Fibroblast of gingiva (primary cell): ENCODE data around the gene RNF39.
A peak's percentile ranks its signal among the peaks of the same experiment; 100 is the strongest.

ENCODE experiments used
- DNase-seq: peaks from one replicate; pipeline ENCODE4 v3.0.0-alpha.2; 2011; ENCODE audit warnings: low read depth

The RNF39 gene

DNA sequence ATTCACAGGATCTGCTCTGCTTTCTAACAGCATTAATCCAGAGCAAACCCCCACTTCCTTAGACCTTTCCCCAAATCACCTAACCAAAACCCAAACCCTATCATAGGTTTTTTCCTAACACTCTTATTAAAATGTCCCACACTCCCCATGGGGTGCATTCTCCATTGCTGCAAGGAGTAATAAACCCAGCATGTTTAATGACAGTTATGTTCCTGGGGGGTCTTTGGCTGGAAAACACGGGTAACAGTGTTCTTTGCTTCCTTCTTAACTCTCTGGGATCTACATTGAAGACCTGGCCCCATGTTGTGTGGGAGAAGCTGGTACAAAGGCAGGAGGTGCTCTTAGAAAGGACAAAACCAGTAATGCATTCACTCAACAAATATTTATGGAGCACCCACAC is 21.3 kb upstream of the RNF39 start:
- DNase-seq = no peak

DNA sequence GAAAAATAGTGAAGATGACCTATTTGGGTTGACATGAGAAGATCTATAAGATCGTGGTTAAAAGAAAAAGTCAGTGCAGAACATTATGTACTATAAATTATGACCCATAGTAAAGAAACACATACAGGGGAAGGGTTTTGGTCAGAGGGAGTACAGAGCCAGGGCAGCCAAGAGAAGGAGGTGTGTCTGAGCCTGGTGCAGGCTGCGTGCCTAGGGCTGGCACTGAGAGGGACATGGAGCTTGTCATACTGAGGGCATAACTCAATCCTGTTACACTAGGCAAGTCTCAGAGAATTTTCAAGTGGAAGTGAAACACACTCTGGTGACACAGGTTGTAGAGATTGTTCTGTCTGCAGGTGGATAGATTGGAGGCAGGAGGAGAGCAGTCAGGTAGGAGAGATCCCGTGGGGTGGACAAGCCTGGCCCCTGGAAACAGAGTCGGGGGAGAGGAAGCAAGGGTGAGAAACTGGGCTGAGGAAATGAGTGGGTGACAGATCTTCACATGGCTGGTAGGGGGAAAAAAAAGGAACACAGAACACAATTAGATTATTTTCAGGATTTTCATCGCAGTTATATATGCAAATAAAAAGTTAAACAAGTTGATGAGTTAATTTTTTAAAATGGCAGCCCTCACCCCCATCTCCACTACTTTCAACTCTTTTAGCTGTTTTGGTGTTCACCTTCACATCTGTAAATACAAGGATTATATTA is 18.5 kb upstream of the RNF39 start:
- DNase-seq = no peak

DNA sequence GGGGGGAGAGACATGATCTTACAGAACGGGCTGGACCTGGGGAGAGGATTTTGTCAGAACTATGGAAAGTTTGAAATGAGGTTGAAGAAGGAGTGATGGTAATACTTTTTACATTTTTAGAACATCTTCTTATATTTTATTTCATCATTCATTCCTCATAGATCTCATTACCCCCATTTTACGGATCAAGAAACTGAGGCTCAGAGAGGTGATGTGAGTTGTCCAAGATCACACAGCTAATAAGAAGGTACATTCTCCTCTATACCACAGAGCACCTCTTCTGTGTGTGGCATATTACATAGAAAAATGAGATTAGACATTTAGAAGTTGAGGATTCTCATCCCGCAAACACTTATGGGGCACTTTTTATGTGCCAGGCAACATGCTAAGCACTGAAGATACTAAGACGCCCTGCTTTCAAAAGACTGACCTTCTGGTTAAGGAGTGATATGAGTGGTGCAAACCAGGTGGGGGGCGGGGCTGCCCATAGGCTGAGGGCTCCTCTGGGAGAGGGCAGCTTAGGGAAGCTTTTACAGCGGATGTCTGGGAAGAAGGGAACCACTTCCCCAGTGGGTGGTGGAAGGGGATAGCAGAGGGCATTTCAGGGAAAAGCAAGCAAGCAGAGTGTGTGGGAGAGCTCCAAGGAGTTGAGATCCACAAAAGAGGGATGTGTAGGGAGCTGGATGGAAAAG is 17.4 kb upstream of the RNF39 start:
- DNase-seq = no peak

DNA sequence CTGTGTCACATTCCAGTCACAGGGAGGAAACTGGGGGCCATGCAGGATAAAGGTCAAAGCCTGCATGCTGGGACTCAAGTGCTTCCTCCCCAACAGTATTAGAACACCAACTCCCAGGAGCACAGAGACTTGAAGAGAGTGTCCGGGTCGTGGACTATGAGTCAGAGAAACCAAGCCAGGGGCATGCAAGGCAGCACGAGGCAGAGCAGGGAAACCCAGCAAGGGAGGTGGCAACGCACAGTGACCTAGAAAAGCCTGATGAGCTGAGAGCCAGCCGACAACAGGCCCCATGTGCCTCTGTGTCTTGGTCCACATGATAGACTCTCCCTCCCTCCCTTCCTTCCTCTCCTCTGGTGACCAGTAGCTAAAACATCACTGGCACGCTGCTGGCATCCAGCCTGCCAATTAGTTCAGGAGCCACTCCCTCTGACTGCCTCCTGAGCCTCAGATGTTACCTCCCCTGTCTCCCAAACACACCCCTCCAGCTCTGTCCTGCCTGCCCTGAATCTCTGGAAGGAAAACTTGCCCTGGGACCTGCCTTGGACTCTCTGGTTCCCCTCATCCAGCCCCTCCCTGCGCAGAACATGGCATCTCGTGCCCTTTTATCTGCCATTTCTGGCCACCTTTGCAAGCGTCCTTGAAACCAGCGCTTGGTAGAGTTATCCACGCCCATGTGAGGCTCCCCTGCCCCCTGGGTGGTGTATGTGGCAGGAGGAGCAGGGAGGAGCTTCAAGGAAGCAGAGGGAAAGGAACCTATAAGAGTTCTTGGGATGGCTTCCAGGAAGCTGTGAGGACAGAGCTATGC is 16.2 kb upstream of the RNF39 start:
- DNase-seq = peak; percentile 66

DNA sequence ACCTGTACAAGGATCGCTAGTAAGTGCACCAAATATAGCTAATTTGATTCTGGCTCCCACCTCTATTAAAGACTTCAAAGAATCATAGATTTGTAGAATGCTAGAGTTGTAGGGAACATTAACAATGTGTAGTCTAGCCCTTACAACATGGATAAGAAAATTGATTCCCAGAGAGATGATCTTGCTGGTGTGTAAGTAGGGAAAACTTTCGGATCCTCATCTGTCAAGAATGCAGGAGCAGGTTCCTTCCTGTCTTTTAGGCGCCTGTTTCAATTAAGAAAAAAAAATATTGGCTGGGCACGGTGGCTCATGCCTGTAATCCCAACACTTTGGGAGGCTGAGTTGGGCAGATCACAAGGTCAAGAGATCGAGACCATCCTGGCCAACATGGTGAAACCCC is 12.3 kb upstream of the RNF39 start:
- DNase-seq = no peak

DNA sequence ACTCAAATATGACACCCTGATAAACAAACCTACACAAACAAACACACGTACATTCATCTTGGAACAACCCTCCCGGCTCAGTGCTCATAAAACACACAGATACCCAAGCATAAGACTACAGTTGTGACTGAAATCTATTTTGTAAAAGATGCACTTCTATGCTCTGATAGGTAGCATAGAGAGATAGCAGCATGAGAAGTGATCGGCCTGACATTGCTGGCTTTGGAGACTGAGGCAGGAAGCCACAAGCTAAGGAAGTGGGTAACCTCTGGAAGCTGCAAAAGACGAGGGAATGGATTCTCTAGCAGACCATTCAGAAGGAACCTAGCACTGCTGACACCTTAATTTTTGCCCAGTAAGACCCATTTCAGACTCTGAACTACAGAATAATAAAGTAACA is 1.6 kb upstream of the RNF39 start:
- DNase-seq = no peak

DNA sequence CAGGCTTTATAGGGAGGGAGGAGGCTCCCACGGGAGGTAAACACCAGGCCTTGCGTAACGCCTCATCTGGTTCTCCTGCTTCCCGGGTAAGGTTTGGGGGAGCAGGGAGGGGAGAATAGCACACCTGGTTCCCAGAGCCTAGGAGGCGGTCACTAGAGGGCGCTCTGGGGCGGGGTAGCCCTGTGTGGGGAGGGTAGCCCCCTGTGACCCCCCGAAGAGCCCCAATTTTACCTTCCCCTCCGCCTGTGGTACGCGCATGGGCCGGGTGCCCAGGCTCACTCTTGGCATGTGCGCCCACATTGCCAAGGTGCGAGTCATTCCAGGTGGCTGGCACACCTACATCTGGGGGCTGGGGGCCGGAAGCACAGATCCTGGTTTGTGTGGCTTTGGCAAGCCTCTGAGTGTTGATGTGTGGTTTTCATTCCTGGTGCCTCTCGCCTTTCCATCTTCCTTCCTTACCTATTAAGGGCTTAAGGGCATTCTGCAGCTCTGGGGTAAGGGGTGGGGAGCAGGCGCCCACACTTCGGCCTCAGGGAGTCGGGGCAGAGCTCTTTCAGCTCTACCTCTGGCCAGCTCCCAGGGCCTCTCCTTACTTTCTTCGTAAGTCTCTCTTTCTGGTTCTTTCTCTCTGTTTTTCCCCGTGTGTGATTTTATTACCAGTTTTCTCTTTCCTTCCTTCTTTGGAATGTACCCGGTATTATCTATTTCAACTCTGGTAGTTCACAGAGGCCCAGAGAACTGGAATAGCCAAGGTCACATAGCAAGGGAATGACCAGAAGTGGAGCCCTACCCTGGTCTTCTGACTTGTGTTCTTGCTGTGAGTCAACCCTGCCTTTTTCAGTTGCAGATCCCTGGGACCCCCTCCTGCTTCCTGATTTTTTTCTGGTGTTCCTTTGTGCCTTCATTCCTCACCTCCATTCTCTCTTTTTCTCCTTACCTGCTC is 492 bp upstream of the RNF39 start:
- DNase-seq = no peak

DNA sequence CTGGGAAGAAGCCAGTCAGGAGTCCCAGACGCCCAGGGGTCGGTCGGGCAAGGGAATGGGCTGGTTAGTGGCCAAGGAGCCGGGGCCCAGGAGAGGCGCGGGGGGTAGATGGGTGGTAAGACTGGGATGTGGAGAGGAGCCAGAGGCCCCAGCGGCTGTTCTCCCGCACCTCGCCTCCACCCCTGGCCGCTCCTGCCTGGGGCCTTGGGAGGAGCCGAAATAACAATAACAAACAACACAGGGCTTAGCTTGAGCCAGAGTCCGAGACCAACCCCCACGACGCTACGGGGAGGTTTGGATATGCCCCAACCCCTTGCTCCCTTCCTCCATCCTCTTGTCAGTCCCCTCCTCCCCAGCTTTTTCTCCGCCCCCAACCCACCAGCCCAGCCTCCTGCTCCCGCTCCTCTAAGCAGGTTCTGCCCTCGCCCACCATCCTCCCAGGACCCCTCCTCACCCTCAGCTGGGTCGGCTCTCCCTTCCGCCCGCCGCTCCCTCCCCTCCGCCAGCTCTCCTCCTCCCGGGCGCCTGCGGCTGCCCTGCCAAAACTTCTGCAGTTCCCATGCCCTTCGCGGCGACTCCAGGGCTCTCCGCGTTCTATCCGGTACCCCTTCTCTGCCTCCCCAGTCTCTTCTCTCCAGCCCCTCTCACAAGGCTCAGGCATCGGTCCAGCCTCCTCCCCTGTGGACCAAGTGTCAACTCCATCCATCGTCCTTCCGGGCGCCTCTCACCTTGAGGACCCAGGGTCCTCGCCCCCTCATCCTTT is 1.1 kb downstream of the RNF39 start:
- no peak for DNase-seq

DNA sequence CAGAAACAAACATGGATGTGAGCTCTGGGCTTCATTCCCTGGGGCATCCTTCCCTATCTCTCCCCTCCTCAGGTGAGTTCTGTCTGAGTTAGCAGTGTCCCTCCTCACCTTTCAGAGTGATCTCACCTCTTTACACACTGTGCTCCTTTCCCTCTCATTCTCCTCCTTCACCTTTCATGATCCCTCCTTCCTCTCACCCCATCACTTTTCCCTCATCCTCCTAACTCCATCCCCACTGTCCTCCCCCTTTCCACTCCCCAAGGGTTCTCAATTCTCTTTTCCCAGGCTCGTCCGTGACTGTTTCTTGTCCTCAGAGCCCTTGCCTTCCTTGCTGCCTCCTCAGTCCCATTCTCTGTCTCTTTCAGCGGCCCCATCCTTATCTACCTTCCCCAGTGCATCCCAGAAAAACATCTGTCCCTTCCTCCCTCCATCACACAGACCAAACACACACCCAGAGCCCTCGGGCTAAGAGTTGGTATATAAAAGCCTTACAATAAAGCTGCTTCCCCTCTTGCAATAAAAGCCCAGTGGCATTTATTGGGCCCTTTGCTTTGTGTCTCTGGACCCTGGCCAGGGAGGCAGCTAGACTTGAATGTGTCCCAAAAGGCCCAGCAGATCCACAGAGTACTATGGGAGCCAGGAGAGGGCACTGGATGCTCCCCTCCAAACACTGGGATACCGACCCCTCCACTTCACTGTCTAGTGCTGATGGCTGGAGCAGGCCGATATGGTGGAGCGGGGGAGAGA is 1.9 kb downstream of the RNF39 start:
- no peak for DNase-seq

DNA sequence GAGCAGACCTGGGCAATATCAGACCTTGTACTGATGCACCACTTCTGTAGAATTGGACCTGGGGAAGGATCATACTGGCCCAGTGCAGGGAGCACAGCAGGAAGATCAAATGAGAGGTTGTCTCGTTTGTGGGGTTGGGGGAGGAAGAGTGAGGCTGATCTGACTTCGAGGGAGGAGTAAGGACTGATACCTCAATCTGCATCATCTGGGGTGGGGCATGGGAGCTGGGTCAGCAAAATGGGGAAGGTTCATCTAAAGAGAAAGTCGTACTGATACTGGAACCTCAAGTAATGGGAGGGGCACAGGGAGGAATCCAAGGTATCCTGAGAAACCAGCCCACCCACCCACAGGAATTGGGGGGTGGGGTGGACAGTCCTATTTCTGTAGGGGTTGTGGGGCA is 3.7 kb downstream of the RNF39 start:
- no peak for DNase-seq

DNA sequence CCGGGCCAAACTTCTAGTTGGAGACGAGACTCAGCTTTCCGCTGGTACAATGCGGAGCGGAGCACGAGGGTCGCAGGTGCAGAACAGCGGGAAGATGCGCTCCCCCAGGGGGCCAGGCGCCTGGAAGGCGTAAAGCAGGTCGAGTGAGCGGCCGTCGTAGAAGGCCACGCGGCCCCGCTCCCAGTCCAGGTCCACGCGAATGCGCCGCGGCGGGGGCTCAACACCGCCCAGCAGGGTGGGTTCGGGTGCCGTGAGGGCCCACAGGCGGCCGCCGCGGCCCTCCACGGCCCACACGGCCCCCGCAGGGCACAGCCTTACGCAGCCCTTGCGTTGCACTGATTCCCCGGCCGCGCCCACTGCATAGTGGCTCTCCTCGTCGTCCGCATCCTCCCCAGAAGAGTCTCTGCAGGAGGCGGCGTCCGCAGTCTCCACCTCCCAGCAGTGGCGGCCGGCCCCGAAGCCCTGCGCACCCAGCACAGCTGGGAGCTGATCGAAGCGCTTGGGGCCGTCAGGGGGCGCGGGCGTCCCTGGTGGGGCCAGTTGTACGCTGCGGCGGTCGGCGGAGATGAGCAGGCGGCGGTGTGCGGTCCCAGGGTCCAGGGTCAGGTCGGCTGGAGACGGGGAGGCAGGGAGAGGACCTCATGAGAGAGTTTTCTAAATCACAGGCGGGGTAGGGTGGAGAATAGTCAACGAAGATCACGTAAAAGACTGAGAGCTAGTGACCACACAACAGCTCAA is 4.3 kb downstream of the RNF39 start:
- peak; percentile 3 for DNase-seq

DNA sequence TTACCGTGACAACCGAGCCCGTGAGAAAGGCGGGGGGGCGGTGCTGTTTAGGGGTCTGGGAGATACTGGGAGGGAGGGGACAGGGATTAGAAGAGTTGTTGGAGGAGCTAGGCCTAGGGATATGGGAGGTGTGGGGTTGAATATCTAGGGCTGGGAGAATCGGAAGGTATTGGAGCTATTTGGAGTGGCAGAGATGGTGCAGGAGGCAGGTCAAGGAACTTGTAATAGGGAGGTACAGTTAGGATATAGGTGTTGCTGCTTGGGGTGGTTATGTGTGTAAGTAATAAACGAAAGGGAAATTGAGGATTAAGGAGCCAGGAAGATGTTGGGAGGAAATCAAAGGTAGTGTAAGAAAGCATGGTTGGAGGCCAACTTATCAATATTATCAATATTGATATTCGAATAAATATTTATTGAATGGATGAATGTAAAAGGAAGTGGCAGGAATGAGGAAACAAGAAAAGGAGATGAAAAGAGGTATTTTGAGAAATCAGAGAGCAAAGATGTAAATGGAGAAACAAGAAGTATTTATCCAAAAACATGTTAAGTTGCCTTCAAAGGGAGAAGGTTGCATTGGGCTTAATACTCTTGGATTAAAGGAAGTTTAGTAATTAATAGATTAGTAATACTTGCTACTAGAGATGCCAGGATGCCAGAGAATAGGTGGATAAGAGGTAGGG is 8.0 kb downstream of the RNF39 start:
- no peak for DNase-seq

DNA sequence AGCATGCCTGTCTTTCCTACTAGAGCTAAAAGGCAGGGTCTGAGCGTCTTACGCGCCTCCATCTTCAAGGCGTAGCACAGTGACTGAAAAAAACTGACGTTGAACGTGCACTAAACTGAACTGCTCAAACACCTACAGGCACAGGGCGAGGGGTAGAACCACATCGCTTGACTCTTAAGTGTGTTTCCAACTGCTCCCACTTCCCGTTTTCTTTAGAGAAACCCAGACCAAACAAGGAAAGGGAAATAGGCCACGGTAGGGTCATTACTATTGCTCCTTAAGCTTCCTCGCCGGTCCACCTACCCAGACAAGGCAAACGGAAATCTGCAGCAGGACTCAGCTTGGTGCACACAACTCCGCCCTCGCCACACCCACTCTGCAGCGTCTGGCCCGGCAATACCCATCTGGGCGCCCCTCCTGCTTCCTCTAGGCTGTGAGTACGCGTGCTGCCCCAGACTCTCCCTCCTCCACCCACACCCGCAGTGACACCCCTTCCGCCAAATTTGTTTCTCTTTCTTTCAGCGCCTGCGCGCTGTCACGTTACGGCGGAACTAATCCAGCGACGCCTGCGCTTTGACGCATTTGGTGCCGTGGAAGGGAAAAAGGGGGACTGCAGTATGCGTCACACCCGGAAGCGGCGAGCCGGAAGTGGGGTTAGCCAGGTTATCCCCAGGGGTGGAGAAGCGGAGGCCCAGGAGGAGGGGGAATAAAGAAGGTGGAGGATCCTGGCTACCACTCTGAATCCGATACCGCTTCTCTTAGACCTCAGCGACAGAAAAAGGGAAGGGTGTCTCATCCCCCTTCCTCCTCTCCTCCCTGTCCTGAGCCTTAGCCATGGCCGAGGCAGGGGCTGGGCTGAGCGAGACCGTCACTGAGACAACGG is 8.8 kb downstream of the RNF39 start, which contains the start of gene PPP1R11:
Gene PPP1R11, plus strand, starts transcription at position 622 of the 883 bp plus-strand sequence. Its CDS starts 213 bp downstream, at position 835.
- peak; percentile 99 for DNase-seq

DNA sequence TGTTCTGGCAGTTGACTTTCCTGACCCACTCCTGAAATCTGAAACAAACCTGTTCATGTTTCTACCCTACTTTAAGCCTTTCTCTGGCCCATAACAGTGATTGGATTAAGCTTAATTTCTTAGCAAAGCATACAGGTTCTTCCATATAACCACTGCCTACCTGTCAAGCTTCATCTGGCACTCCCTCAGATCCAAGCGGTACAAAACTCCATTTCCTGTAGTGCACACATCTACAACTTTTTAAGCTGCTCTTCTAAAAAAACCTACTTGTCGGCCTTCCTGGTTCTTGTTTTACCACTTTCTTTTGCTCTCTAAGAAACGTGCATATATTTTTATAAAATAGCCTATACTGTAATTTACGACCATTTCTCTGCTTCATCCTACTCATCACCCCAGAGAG is 9.5 kb downstream of the RNF39 start:
- no peak for DNase-seq

DNA sequence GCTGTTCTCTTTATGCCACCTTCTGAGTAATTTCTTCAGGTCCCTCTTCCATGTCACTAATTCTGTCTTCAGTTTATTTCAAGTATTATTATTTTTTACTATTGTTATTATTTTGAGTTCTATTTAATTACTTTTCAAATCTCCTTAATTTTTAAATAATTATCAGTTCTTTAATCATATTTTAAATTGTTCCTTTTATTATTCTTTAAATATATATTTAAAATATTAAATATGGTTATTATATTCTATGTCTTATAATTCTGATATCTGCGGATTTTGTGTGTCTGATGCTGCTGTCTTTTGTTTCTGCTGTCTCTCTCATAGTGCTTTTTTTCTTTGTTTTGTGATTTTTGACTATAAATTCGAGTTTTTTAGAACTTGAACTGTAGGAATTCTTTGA is 12.3 kb downstream of the RNF39 start:
- DNase-seq = no peak

DNA sequence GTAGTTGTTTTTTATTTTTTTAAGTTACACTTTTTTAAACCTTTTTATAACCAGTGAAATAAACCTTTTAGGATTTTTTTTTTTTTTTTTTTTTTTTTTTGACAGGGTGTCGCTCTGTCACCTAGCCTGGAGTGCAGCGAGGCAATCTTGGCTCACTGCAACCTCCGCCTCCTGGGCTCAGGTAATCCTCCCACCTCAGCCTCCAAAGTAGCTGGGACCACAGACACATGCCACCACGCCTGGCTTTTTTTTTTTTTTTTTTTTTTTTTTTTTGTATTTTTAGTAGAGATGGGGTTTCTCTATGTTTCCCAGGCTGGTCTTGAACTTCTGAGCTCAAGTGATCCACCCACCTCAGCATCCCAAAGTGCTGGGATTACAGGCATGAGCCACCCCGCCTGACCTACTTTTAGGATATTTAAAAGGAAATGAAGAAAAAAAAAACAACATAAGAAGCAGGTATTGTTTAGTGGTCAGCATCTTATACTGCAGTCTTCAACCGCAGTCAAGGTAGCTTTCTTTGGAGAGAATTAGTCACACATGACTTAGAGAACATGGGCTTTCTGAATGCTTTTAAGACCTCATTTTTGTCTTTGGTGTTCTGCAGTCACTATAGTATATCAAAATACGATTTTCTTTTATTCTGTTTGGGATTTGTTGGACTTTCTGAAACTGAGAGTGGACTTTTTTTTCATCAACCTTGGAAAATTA is 12.9 kb downstream of the RNF39 start:
- no peak for DNase-seq

DNA sequence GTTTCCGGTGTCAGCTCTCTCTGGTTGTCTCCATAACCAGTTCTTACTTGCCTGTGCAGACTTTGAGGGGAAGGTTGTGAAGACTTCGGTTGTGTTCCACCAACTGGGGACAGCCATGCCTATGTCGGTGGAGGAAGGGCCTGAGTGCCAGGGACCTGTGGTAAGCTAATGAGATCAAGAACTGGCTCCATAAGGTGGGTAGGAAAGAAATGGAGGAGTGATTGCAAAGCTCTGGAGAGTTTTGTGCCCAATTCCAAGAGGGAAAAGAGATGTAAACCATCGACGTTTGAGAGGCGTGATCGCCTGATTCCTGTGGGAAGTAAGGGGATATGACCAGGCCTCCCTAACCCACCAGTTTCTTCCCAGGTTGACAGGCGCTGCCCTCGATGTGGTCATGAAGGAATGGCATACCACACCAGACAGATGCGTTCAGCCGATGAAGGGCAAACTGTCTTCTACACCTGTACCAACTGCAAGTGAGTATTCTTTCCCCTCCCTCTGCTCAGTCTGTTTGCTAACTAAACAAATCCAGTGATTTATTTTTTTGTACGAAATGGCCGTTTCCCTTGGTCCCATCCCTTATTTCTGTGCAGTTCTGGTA is 13.6 kb downstream of the RNF39 start:
- no peak for DNase-seq
